NCI-H1092 (cell line): ENCODE measurements around the gene CNTLN.

Experiments
- DNase-seq: peaks from one replicate; lab custom pipeline; 2025; lab: John Stamatoyannopoulos, UW

The CNTLN gene, protein sequence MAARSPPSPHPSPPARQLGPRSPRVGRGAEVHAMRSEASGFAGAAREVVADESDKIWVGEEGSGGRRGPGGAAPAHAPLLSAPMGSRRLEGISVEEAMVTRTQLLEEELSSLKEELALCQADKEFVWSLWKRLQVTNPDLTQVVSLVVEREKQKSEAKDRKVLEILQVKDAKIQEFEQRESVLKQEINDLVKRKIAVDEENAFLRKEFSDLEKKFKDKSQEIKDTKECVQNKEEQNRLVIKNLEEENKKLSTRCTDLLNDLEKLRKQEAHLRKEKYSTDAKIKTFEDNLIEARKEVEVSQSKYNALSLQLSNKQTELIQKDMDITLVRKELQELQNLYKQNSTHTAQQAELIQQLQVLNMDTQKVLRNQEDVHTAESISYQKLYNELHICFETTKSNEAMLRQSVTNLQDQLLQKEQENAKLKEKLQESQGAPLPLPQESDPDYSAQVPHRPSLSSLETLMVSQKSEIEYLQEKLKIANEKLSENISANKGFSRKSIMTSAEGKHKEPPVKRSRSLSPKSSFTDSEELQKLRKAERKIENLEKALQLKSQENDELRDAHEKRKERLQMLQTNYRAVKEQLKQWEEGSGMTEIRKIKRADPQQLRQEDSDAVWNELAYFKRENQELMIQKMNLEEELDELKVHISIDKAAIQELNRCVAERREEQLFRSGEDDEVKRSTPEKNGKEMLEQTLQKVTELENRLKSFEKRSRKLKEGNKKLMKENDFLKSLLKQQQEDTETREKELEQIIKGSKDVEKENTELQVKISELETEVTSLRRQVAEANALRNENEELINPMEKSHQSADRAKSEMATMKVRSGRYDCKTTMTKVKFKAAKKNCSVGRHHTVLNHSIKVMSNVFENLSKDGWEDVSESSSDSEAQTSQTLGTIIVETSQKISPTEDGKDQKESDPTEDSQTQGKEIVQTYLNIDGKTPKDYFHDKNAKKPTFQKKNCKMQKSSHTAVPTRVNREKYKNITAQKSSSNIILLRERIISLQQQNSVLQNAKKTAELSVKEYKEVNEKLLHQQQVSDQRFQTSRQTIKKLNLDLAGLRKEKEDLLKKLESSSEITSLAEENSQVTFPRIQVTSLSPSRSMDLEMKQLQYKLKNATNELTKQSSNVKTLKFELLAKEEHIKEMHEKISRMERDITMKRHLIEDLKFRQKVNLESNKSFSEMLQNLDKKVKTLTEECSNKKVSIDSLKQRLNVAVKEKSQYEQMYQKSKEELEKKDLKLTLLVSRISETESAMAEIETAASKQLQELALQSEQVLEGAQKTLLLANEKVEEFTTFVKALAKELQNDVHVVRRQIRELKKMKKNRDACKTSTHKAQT (N-terminal part only)

DNA sequence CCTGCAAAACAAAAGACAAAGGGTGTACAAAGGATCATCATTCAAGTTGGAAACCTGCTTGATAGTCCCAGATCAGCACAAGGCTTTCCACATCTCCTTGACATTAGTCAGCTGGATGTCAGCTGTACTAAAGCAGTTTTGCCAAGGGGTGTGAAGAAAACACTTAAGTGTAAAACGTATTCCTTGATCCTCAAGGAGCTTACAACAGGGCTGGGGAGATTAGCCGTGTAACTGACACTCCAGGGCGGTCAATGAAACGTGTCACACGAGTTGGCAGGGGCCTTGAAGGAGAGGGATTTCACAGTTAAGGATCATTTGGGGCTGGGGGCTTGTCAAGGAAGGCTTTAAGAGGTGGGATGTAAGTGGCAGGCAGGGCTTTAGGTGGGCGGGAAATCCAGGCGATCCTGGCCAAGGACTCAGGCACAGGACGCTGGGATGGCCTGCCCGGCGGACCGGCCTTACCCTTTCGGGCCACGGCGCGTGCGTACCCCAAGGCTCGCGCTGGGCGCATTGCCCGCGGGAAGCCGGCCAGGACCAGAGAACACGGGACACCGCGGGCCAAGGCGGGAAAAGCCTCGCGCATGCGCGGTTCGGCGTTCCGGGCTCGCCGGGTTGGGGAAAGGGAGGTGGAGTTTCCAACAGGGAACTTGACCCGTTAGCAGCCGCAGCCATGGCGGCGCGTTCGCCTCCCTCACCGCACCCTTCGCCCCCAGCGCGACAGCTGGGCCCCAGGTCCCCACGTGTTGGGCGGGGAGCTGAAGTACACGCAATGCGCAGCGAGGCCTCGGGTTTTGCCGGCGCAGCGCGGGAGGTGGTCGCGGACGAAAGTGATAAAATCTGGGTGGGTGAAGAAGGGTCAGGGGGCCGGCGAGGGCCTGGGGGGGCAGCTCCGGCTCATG, at the start of gene CNTLN:
Gene CNTLN, plus strand, starts transcription at position 645 of the 899 bp plus-strand sequence. Its CDS starts 26 bp downstream, at position 671.
- DNase-seq, result peak; percentile 94

DNA sequence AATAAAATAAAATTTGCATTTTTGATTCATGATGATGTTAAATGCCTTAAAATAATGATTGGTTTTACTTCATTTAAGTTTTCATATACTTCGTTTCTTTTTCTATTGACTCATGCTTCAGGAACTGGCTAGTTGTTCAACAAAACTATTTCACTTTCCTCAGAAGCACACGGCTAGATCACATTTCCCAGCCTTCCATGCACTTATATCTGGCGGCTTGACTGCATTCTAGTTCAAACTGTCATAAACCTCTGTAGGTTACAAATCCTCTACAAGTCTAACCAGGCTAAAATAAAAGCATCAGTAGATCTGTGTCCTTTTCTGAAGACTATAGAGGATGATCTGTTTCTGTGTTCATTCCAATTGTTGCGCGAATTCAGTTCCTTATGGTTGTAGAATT, 46.3 kb upstream of the CNTLN start:
- no peak for DNase-seq

DNA sequence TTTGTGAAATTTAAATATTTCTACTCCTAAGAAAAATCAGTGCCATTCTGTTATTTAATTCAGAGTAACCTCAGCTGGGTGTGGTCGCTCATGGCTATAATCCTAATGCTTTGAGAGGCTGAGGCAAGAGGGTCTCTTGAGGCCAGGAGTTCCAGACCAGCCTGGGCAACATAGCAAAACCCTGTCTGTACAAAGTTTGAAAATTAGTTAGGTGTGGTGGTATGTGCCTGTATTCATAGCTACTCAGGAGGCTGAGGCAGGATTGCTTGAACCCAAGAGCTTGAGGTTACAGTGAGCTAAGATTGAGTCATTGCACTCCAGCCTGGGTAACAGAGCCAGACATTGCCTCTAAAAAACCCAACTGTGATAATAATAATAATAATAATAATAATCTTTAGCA, 44.8 kb upstream of the CNTLN start:
- DNase-seq, result no peak

DNA sequence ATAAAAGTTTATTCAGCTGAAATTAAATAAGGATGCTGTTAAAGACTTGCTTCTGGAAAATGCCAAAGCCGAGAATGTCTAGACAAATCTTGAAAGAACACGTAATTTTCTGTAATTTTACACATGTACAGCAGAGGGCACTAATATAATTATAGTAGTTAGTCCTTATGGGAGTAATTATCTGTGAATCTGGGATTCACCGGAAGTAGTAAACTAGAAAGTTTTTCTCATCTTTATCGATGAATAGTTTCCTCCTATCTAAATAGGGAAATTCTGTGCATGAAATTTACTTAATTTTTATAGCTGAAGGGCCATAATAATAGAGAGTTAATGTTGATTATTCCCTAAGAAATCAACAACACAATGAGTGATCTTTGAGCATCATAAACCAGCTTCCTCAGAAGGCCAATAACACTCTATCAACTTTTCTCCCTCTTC, 18.4 kb upstream of the CNTLN start:
- peak; percentile 35 for DNase-seq

DNA sequence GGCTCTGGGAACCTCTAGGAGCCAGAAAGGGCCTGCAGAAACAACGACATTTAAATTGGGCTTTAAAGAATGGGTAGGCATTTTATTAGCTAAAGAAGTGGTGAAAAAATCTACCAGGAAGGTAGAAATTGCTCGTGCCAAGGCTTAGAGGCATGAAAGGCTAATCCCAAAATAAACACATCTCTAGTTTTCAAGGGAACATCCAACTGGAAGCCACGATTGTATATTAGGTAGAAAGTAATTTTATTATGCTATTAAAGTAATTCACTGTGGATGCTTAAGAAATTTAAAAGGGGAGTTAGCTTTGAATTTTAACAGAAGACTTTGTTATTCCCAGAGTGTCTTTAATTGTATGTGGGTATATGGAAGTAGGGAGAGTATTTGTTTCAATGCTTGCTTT, 17.5 kb upstream of the CNTLN start:
- peak; percentile 6 for DNase-seq

DNA sequence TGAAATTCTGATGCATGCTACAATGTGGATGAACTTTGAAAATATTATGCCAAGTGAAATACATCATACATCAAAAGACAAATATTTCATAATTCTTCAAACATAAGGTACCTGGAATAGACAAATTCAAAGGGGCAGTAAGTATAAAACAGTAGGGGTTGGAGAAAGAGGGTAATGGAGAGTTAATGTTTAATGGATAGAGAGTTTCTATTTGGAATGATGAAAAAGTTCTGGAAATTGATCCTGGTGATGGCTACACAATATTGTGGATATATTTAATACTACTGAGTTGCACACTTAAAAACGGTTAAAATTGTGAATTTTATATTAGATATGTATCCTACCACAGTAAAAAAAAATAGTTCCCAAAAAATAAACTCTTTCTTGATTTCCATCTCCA, 14.6 kb upstream of the CNTLN start:
- DNase-seq, result no peak

DNA sequence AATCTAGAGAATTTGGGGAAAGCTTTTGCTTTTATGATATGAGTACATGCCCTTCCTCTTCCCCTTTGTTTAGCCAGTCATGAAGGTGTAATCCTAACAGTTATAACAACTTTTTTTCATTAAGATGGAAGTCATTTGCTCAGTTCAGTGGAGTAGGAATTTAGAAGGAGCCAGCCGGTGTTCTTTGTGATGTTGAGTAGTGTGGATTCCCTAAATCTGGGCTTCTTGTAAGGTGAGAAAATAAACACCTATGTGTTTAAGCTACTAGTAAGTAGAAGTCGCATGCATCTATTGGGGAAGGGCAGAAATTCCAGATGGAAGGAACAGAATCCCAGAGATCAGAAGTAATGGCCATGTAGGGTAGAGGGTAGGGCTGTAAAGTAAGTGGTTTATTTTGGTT, 13.6 kb upstream of the CNTLN start:
- no peak for DNase-seq

DNA sequence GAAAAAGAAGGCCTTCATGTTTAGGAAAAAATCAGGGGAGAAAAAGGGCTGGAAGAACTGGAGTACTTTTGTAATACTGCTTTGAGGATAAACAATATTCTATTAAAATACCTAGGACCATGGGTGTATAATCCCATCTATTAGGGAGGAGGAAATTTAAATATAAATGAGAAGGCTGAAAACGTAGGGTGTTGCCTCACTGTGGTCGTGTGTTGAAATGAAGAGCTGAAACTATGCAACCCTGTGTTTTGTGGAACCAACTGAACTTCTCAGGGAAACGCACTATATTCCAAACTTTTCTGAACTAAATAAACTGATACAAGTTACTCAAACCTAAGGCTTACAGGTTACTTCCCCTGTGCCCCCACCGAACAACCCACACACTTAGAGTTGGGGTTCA, 4.5 kb upstream of the CNTLN start:
- no peak for DNase-seq

DNA sequence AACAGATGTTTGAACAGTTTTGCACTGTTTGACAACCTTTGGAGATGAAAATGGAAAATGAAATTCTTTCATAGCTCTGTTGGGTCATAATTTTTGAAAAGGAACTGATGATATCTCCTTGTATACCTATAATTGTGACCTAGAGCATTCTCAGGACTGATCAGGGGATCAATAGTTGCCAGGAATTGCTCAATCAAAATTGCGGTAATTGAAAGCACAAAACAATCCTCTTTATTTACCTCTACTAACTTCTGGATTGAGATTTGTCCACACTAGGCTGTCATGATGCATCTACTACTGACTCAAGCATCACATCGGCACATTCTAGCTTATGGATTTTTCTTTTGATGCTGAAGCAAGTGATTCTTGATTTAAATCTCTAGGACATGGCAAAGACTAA, 4.1 kb upstream of the CNTLN start:
- DNase-seq, result no peak

DNA sequence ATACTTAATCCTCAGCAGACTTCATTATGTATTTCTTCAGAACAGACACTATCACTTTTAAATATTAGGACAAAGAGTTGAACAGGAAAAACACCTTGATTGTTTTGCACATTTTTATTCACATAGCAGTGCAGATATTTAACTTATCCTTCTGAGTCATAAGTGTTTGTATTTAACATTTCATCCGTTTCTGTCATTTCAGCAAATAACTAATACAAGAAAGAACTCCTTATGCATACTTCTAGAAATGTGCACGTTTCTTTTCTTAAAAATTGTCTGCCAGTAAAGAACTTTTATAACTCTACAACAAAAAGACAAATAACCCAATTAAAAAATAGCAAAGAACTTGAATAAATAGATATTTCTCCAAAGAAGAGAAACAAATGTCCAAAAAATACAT, 3.3 kb upstream of the CNTLN start:
- DNase-seq, result no peak

DNA sequence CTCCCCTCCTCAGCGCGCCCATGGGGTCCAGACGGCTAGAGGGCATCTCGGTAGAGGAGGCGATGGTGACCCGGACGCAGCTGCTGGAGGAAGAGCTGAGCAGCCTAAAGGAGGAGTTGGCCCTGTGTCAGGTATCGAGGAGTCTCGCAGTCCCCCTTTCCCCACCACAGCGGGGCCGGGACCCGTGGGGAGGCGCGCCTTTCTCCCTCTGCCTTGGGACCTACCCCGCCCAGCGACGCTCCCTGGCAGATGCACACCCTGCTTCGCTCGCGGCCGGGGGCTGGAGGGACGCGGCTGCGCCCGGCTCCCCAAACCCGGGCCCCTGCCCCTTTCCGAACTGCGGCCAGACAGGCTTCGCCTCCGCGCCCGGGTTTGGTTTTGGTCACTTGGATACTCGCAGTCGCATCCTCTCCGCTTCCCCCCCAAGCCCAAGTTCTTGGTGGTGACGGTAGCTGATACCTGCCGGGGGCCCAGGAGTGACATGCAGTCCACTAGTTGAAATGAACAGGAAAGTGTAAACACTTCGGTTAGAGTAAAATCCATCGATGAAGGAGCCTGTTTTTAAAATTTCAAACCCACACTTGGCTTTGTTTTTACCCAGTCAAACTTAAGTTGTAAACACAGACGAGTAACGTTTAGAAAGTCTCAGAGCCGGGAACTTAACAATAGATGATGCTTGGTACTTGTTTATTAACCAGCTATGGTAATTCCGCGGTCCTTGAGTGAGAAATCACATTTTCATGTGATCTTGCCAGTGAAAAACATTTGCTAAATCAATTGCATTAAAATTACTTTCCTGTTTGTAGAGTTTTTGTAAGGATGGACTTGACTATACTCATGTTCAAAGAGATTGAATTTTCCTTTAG, 688 bp downstream of the CNTLN start:
- peak; percentile 61 for DNase-seq

DNA sequence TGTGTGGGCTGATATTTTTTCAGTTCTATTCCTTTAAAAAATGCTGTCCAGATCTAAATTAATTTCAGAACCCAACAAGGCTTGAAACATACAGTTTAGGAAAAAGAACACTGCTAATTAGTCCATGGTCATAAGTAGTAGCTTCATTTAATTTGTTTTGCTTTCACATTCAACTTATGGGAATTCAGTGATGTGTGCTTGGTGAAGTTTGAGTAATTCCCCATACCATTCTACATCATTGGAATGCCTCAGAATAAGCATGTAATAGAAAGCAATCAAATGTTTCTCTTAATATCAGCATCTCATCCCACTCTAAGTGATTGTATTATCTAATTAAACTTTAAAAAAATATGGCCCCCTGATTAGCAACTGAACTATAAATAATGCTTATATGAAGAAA, 2.7 kb downstream of the CNTLN start:
- no peak for DNase-seq

DNA sequence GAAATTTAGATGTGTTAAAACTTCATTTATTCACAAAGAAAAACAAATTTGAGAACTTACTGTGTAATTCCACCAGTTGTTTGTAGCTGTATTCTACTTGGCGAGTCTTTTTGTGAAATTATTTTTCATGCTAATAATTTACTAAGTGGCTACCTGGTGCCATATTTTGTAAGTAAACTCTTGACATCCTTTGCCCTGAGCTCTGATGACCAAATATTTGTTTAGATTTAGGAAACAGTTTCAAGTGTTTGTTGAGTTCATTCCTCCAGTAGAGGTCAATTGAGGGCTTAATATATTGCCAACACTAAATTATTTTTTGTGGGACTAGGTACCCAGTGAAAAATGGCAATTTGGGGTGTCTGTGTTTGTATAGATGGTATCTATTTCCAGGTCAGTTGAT, 3.7 kb downstream of the CNTLN start:
- no peak for DNase-seq

DNA sequence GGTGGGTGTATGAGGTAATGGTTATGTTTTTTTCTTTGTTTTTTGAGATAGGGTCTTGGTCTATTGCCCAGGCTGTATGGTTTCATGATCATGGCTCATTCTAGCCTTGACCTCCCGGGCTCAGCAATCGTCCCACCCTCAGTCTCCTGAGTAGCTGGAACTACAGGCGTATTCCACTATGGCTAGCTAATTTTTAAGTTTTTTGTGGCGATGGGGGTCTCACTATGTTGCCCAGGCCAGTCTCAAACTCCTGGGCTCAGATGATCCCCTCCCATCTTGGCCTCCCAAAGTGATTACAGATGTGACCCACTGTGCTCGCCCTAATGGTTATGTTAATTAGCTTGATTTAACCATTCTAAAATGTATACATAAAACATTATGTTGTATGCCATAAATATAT, 5.6 kb downstream of the CNTLN start:
- DNase-seq, result no peak

DNA sequence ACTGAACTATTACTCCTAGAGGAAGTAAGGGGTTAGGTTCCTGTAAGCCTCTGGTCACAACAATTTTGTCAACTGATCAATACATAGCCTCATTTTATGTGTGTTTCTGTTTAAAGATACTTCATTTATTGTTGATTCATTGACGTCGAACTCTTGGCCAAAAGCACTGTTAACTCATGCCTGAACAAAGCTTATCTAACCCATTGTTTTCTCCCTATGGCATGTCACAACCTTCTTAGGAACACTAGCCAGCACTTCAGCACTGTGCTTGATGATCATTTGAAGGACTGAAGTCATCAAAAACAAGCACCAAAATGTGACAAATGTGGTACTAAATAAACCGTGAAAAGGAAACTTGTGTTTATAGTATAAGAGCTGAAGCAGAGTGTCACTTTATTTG, 13.5 kb downstream of the CNTLN start:
- DNase-seq, result no peak

DNA sequence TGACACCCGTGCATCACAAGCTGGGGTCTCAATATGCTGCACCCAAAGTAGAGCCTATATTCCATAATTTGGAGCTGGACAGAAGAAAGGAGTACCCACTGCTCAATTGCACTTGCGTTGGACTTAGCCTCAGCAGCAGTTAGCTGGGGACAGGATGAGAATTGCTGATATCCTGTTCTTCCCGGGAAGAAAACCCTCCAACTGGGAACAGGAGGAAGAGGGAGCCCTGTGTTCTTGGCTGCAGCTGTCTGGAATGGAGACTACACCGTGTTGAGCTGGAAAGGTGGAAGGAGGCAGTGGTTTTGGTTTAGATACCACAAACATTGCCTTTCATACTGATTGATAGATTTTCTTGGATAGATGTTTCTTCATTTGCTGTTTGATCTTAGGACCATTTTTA, 24.6 kb downstream of the CNTLN start:
- DNase-seq, result no peak

DNA sequence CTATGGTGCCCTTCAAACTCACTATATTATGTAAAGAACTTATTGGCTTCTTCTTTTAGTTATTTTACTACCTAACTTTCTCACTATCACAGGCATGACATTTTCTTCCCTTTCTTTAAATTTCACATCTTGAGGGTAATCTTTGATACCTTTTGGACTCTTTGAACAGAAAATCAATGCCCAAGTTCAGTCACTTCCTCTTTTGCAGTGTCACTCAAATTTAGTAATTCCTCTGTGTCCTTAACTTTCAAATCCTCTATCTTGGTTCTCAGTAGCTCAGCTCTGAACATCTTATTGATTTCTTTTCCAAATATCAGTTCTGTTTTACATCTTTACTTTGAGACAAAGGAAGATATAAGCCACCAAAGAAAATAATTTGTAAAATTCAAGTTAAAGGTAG, 25.5 kb downstream of the CNTLN start:
- DNase-seq, result no peak

DNA sequence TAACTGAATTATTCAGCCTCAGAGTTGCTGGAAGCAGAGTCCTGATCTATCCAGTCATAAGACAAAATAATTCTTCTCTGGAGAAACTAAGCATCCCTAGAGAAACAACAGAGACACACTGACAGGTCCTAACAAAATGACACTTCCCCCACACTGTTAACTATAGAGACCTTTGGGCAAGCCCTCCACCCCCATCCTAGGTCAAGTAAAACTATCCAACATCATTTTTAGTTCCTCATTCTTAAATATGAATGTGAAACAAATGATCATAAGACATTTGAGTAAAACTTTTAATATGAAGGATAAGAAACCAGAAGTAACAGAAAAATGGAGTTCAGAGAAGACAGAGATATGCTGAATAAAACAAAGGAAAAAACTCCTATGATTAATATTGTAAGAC, 30.9 kb downstream of the CNTLN start:
- DNase-seq, result no peak

DNA sequence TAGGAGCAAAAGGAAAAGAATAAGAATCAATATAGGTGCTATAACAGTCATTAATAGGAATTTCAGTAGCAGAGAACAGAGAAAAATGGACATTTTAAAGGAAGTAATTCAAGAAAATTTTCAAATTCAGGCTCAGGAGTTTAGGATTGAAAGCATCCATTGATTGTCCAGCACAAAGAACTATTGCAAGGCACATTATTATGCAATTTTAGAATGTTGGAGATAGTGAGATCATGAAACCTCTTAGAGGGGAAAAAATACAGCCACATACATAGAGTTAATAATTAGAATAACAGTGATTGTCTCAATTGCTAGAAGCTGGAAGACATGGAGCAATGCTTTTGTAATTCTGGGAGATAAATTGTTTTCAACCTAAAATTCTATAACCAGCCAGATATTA, 31.5 kb downstream of the CNTLN start:
- no peak for DNase-seq
